Neural cell (in vitro differentiated cells): Measurements from ENCODE around the gene CPT1A. TPM values are rescaled to one million over a fixed set of nuclear protein-coding genes. Genes with fewer than 3 reads are reported as not detected.

ENCODE experiments used
- H2AFZ ChIP-seq: fragments of 200-600, 300-800 bp; sonication (generic), shearing (Covaris generic); 2 replicates; pipeline ENCODE4 v1.6.0; 2014; ENCODE audit warnings: low read depth, mild to moderate bottlenecking, antibody characterized with exemption, low read length, moderate library complexity
- H3F3A ChIP-seq: fragments of 200-600 bp; shearing (Covaris generic); 2 replicates; pipeline ENCODE4 v1.6.1; 2016; ENCODE audit warnings: mild to moderate bottlenecking, moderate library complexity, mixed read lengths, antibody characterized with exemption, low read length; ENCODE audit not compliant: insufficient read depth, poor library complexity, severe bottlenecking
- H3K27ac ChIP-seq: fragments of 200-600, 300-800 bp; sonication (generic), shearing (Covaris generic); 2 replicates; pipeline ENCODE4 v1.5.1; 2014; ENCODE audit warnings: mild to moderate bottlenecking, low read length, moderate library complexity
- H3K27me3 ChIP-seq: fragments of 300-800, 200-600 bp; sonication (generic), shearing (Covaris generic); 2 replicates; pipeline ENCODE4 v1.6.0; 2014; ENCODE audit warnings: mild to moderate bottlenecking, low read depth, low read length, moderate library complexity; ENCODE audit not compliant: insufficient read depth
- H3K36me3 ChIP-seq: fragments of 300-800, 200-600 bp; sonication (generic), shearing (Covaris generic); 2 replicates; pipeline ENCODE4 v1.5.1; 2014; ENCODE audit warnings: mild to moderate bottlenecking, antibody characterized with exemption, low read length, moderate library complexity; ENCODE audit not compliant: insufficient read depth
- H3K4me2 ChIP-seq: fragments of 300-800, 200-600 bp; sonication (generic), shearing (Covaris generic); 2 replicates; pipeline ENCODE4 v1.6.0; 2014; ENCODE audit warnings: mild to moderate bottlenecking, low read length
- H3K4me3 ChIP-seq: fragments of 300-800, 200-600 bp; sonication (generic), shearing (Covaris generic); 2 replicates; pipeline ENCODE4 v1.5.1; 2014; ENCODE audit warnings: mild to moderate bottlenecking, low read length, moderate library complexity
- H3K79me2 ChIP-seq: fragments of 200-600 bp; shearing (Covaris generic); replicated peaks from 2 replicates; pipeline ENCODE4 v1.6.0; 2014; ENCODE audit warnings: mild to moderate bottlenecking, low read length, moderate library complexity; ENCODE audit not compliant: insufficient read depth
- H3K9ac ChIP-seq: fragments of 300-800, 200-600 bp; sonication (generic), shearing (Covaris generic); 2 replicates; pipeline ENCODE4 v1.6.1; 2016; ENCODE audit warnings: mild to moderate bottlenecking, low read length, mixed read lengths
- H3K9me2 ChIP-seq: fragments of 200-600 bp; shearing (Covaris generic); 2 replicates; pipeline ENCODE4 v1.6.1; 2016; ENCODE audit warnings: mild to moderate bottlenecking, low read length, mixed read lengths; ENCODE audit not compliant: insufficient read depth
- H3K9me3 ChIP-seq: fragments of 200-600, 300-800 bp; sonication (generic), shearing (Covaris generic); 2 replicates; pipeline ENCODE4 v1.6.1; 2016; ENCODE audit warnings: mild to moderate bottlenecking, mixed run types, low read length, moderate library complexity, mixed read lengths
- H4K20me1 ChIP-seq: fragments of 200-600 bp; shearing (Covaris generic); 2 replicates; pipeline ENCODE4 v1.6.1; 2016; ENCODE audit warnings: mild to moderate bottlenecking, mixed run types; ENCODE audit not compliant: insufficient read depth
- EP300 ChIP-seq: fragments of 450-650 bp; conservative IDR thresholded peaks from 2 replicates; pipeline ENCODE4 v1.6.1; 2014; ENCODE audit warnings: antibody characterized with exemption, mild to moderate bottlenecking, moderate library complexity; ENCODE audit not compliant: poor library complexity, severe bottlenecking
- EZH2 ChIP-seq: fragments of 200-600, 300-800 bp; shearing (Covaris generic), sonication (generic); IDR thresholded peaks from 2 replicates; pipeline ENCODE4 v1.6.1; 2014; ENCODE audit warnings: antibody characterized with exemption, low read length, borderline replicate concordance, mild to moderate bottlenecking; ENCODE audit not compliant: insufficient read depth, poor library complexity, severe bottlenecking
- MXI1 ChIP-seq: fragments of 450-650 bp; conservative IDR thresholded peaks from 2 replicates; pipeline ENCODE4 v1.6.1; 2014; ENCODE audit warnings: antibody characterized with exemption, mild to moderate bottlenecking; ENCODE audit not compliant: poor library complexity, severe bottlenecking
- POLR2AphosphoS5 ChIP-seq: IDR thresholded peaks from 2 replicates; pipeline ENCODE4 v1.6.1; 2012
- RAD21 ChIP-seq: fragments of 450-650 bp; conservative IDR thresholded peaks from 2 replicates; pipeline ENCODE4 v1.6.1; 2014; ENCODE audit warnings: antibody characterized with exemption, mild to moderate bottlenecking, moderate library complexity
- SMC3 ChIP-seq: fragments of 450-650 bp; conservative IDR thresholded peaks from 2 replicates; pipeline ENCODE4 v1.6.1; 2014; ENCODE audit warnings: antibody characterized with exemption, mild to moderate bottlenecking, moderate library complexity; ENCODE audit not compliant: poor library complexity
- TAF1 ChIP-seq: IDR thresholded peaks from 2 replicates; pipeline ENCODE4 v1.6.1; 2012; ENCODE audit warnings: low read depth
- polyA plus RNA-seq: library from polyadenylated mRNA; depleted of rRNA; stranded (reverse); fragments of >200 nt; gene quantifications from 2 replicates; pipeline ENCODE4 v1.2.3, GENCODE V29; 2014
- TF ChIP-seq, protein P1 (sequence below): fragments of 450-650 bp; IDR thresholded peaks from 2 replicates; pipeline ENCODE4 v1.5.1; 2014; ENCODE audit warnings: antibody characterized with exemption, mild to moderate bottlenecking, moderate library complexity; ENCODE audit not compliant: poor library complexity, severe bottlenecking
- TF ChIP-seq, protein P2 (sequence below): IDR thresholded peaks from 2 replicates; pipeline ENCODE4 v1.6.1; 2012; ENCODE audit warnings: borderline replicate concordance

Gene CPT1A
- polyA plus RNA-seq, 1 donor from 2014 or later: 0.35 TPM

DNA sequence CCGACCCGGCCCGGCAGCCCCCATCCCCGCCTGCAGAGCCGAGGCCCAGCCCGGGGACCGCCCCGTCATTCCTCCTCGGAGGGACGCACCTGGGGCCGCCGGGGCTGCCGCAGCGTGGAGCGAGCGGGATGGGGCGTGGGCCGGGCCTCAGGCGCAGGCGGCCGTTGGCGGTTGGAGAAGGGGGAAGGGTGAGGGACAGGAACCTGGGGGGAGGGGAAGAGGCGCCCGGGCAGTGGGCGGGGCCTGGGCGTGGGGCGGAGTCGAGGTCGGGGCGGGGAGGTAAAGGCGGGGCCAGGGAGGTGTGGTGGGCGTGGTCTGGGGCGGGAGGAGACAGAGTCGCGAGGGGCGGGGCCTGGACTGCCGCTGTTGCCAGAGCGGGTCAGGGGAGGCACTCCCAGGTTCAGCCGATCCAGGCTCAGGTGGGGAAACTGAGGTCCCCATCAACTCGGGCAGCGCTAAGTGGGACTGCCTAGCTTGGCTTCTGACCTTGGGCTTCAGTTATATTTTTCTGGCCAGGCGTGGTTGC lies 90.3 kb downstream of the CPT1A start, which contains the start of gene TESMIN:
TESMIN (minus strand) TSS at position 190 of the 526 bp plus-strand sequence. CDS start 860 bp downstream, outside the sequence.
- no peak within 1 kb of the TSS for H3K9ac ChIP-seq
- H3K79me2 ChIP-seq: no peaks in the 10 kb centered on the region
- no peaks in the 10 kb centered on the region for H3F3A ChIP-seq
- no peaks in the 10 kb centered on the region for H3K27me3 ChIP-seq
- H3K27ac ChIP-seq: no peak within 1 kb of the TSS
- no peak within 1 kb of the TSS for H2AFZ ChIP-seq
- H3K9me3 ChIP-seq: no peaks in the 10 kb centered on the region
- H4K20me1 ChIP-seq: no peaks in the 10 kb centered on the region
- TF ChIP-seq EZH2 (no peak), EP300 (no peak), TAF1 (no peak), POLR2AphosphoS5 (no peak), RAD21 (no peak), SMC3 (no peak), MXI1 (no peak)
- TF ChIP-seq, protein P1, sequence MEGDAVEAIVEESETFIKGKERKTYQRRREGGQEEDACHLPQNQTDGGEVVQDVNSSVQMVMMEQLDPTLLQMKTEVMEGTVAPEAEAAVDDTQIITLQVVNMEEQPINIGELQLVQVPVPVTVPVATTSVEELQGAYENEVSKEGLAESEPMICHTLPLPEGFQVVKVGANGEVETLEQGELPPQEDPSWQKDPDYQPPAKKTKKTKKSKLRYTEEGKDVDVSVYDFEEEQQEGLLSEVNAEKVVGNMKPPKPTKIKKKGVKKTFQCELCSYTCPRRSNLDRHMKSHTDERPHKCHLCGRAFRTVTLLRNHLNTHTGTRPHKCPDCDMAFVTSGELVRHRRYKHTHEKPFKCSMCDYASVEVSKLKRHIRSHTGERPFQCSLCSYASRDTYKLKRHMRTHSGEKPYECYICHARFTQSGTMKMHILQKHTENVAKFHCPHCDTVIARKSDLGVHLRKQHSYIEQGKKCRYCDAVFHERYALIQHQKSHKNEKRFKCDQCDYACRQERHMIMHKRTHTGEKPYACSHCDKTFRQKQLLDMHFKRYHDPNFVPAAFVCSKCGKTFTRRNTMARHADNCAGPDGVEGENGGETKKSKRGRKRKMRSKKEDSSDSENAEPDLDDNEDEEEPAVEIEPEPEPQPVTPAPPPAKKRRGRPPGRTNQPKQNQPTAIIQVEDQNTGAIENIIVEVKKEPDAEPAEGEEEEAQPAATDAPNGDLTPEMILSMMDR: no peak
- TF ChIP-seq, protein P2, sequence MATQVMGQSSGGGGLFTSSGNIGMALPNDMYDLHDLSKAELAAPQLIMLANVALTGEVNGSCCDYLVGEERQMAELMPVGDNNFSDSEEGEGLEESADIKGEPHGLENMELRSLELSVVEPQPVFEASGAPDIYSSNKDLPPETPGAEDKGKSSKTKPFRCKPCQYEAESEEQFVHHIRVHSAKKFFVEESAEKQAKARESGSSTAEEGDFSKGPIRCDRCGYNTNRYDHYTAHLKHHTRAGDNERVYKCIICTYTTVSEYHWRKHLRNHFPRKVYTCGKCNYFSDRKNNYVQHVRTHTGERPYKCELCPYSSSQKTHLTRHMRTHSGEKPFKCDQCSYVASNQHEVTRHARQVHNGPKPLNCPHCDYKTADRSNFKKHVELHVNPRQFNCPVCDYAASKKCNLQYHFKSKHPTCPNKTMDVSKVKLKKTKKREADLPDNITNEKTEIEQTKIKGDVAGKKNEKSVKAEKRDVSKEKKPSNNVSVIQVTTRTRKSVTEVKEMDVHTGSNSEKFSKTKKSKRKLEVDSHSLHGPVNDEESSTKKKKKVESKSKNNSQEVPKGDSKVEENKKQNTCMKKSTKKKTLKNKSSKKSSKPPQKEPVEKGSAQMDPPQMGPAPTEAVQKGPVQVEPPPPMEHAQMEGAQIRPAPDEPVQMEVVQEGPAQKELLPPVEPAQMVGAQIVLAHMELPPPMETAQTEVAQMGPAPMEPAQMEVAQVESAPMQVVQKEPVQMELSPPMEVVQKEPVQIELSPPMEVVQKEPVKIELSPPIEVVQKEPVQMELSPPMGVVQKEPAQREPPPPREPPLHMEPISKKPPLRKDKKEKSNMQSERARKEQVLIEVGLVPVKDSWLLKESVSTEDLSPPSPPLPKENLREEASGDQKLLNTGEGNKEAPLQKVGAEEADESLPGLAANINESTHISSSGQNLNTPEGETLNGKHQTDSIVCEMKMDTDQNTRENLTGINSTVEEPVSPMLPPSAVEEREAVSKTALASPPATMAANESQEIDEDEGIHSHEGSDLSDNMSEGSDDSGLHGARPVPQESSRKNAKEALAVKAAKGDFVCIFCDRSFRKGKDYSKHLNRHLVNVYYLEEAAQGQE: no peak
- H3K4me3 ChIP-seq: peak within 1 kb of the TSS; percentile 50
- no peaks in the 10 kb centered on the region for H3K36me3 ChIP-seq
- H3K4me2 ChIP-seq: no peak within 1 kb of the TSS
- no peaks in the 10 kb centered on the region for H3K9me2 ChIP-seq

DNA sequence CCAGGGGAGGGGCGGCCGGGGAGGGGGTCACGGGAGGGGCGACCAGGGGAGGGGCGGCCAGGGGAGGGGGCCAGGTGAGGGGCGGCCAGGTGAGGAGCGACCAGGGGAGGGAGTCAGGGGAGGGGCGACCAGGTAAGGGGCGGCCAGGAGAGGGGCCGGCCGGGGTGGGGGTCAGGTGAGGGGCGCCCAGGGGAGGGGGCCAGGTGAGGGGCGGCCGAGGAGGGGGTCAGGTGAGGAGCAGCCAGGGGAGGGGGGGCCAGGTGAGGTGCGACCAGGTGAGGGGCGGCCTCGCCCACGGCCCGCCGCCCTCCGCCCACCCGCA lies 90.8 kb downstream of the CPT1A start:
- Histone ChIP-seq H3K4me2 (no peak overlapping the region), H3K4me3 (no peak overlapping the region), H2AFZ (no peak overlapping the region), H3K9me3 (no peaks in the 10 kb centered on the region), H4K20me1 (no peaks in the 10 kb centered on the region), H3K27ac (no peak overlapping the region), H3F3A (no peaks in the 10 kb centered on the region), H3K79me2 (no peaks in the 10 kb centered on the region), H3K27me3 (no peaks in the 10 kb centered on the region), H3K36me3 (no peaks in the 10 kb centered on the region), H3K9ac (no peak overlapping the region), H3K9me2 (no peaks in the 10 kb centered on the region)
- no peak for TF ChIP-seq MXI1
- TF ChIP-seq POLR2AphosphoS5: no peak
- TF ChIP-seq SMC3: no peak
- TF ChIP-seq TAF1: no peak
- TF ChIP-seq, protein P2: no peak
- TF ChIP-seq EP300: no peak
- no peak for TF ChIP-seq EZH2
- TF ChIP-seq, protein P1: no peak
- no peak for TF ChIP-seq RAD21
